Measurements from ENCODE around the gene C16orf92. TPM values are rescaled to one million over a fixed set of nuclear protein-coding genes. Genes with fewer than 3 reads are reported as not detected.

The C16orf92 gene
- total and polyA plus RNA-seq, 2 experiments from 2014 or later: 0.34 TPM; not detected in 1

DNA sequence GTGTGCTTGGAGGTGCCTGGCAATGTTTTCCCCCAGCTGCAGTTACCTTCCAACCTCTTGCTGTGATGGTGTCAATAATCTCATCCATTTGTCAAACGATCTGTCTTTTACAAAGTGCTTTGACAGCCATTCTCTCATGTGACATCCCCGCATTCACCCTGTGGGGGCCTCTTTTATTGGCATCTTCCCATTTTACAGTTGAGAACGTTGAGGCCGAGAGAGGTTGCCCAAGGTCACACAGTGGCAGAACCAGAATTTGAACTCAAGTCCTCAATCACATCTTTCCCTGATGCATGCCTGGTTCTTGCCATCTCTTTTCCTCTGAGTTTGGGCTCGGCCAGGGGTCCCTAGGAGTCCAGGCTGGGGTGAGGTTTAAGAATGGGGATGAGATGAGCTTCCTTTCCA is 47.9 kb upstream of the C16orf92 start:
- Histone ChIP-seq H2AFZ (no peak overlapping the region), H3K9me2 (ENCODE audit: insufficient read depth) (peaks cover 4% of the 10 kb centered on the region; the same call in 1 of the 2 replicates), H3K79me2 (replicated peaks; ENCODE audit: insufficient read depth) (peaks cover 37% of the 10 kb centered on the region), H3K27ac (ENCODE audit: low read depth) (no peak overlapping the region), H3F3A (replicated peaks; ENCODE audit: low read depth) (peaks cover 23% of the 10 kb centered on the region; the same call in 1 of the 2 replicates), H3K4me3 (peak overlapping the region; percentile 98), H4K20me1 (replicated peaks; ENCODE audit: insufficient read depth) (peaks cover 17% of the 10 kb centered on the region), H3K36me3 (ENCODE audit: insufficient read depth) (peaks cover 18% of the 10 kb centered on the region), H3K27me3 (ENCODE audit: insufficient read depth) (peaks cover 16% of the 10 kb centered on the region), H3K4me1 (ENCODE audit: insufficient read depth) (peaks cover 27% of the 10 kb centered on the region), H3K4me2 (peak overlapping the region; percentile 100)
- H3K27me3 Mint-ChIP-seq (ENCODE audit: insufficient read depth, low read depth, poor library complexity): peaks cover 18% of the 10 kb centered on the region
- peak overlapping the region; percentile 97 for H3K4me3 Mint-ChIP-seq
- peaks cover 29% of the 10 kb centered on the region for H3K4me1 Mint-ChIP-seq
- no peak overlapping the region for H3K27ac Mint-ChIP-seq
- DNase-seq (ENCODE audit: low spot score): no peak
- ATAC-seq: no peak
- peaks cover 40% of the 10 kb centered on the region for H3K36me3 Mint-ChIP-seq (ENCODE audit: low read depth)
- H3K9me3 Mint-ChIP-seq: peaks cover 21% of the 10 kb centered on the region
- TF ChIP-seq NANOG (IDR thresholded peaks at IDR 0.05; ENCODE audit: borderline replicate concordance) (no peak), ETS1 (IDR thresholded peaks at IDR 0.05) (no peak), ZNF331 (CRISPR knock-in tag; IDR thresholded peaks at IDR 0.05; ENCODE audit: low read depth) (no peak), POLR2AphosphoS5 (IDR thresholded peaks at IDR 0.05; ENCODE audit: low read depth) (no peak), CREB1 (CRISPR knock-in tag; IDR thresholded peaks at IDR 0.05; ENCODE audit: low read depth) (no peak), ZNF462 (CRISPR knock-in tag; IDR thresholded peaks at IDR 0.05) (no peak), EZH2phosphoT487 (IDR thresholded peaks at IDR 0.05; ENCODE audit: unreplicated experiment) (no peak), EZH2 (IDR thresholded peaks at IDR 0.05; ENCODE audit: low read depth, unreplicated experiment) (no peak), STAT1 (IDR thresholded peaks at IDR 0.05; ENCODE audit: unreplicated experiment) (no peak), ZNF114 (CRISPR knock-in tag; IDR thresholded peaks at IDR 0.05) (no peak), JUNB (IDR thresholded peaks at IDR 0.05; ENCODE audit: unreplicated experiment) (no peak)
- TF ChIP-seq, protein P1, sequence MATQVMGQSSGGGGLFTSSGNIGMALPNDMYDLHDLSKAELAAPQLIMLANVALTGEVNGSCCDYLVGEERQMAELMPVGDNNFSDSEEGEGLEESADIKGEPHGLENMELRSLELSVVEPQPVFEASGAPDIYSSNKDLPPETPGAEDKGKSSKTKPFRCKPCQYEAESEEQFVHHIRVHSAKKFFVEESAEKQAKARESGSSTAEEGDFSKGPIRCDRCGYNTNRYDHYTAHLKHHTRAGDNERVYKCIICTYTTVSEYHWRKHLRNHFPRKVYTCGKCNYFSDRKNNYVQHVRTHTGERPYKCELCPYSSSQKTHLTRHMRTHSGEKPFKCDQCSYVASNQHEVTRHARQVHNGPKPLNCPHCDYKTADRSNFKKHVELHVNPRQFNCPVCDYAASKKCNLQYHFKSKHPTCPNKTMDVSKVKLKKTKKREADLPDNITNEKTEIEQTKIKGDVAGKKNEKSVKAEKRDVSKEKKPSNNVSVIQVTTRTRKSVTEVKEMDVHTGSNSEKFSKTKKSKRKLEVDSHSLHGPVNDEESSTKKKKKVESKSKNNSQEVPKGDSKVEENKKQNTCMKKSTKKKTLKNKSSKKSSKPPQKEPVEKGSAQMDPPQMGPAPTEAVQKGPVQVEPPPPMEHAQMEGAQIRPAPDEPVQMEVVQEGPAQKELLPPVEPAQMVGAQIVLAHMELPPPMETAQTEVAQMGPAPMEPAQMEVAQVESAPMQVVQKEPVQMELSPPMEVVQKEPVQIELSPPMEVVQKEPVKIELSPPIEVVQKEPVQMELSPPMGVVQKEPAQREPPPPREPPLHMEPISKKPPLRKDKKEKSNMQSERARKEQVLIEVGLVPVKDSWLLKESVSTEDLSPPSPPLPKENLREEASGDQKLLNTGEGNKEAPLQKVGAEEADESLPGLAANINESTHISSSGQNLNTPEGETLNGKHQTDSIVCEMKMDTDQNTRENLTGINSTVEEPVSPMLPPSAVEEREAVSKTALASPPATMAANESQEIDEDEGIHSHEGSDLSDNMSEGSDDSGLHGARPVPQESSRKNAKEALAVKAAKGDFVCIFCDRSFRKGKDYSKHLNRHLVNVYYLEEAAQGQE (IDR thresholded peaks at IDR 0.05; ENCODE audit: unreplicated experiment): no peak
- TF ChIP-seq, protein P2, sequence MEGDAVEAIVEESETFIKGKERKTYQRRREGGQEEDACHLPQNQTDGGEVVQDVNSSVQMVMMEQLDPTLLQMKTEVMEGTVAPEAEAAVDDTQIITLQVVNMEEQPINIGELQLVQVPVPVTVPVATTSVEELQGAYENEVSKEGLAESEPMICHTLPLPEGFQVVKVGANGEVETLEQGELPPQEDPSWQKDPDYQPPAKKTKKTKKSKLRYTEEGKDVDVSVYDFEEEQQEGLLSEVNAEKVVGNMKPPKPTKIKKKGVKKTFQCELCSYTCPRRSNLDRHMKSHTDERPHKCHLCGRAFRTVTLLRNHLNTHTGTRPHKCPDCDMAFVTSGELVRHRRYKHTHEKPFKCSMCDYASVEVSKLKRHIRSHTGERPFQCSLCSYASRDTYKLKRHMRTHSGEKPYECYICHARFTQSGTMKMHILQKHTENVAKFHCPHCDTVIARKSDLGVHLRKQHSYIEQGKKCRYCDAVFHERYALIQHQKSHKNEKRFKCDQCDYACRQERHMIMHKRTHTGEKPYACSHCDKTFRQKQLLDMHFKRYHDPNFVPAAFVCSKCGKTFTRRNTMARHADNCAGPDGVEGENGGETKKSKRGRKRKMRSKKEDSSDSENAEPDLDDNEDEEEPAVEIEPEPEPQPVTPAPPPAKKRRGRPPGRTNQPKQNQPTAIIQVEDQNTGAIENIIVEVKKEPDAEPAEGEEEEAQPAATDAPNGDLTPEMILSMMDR (conservative IDR thresholded peaks at IDR 0.05; ENCODE audit: low read depth in 2 of 2): no peak
